Measurements from ENCODE around the gene IQUB. TPM values are rescaled to one million over a fixed set of nuclear protein-coding genes. Genes with fewer than 3 reads are reported as not detected.

Gene IQUB
- total RNA-seq, 2 experiments from 2014 or later = not detected

DNA sequence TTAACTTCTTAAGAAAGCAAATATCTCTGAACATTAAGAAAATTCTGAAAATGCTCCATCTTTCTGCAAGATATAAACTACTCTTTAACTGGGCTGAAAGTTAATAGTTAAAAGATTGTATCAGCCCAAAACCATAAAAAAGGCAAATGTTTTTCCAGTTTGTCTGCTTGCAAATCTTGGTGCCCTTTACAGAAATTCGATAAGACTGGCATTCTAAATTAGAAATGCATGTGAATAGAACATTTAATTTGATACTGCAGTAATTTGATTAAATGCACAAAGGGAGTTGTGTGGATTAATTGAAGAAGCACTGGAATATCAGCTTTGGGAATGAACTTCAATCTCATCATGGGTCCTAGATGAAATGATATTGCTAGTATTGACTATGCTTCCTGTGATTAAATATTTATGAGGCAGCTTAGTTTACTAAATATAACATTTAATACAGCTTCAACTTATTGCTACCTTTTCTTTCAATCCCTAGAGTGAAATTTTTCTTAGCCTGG lies 78.4 kb downstream of the IQUB start:
- Mint-ChIP-seq H3K4me1 (no peaks in the 10 kb centered on the region), H3K27ac (no peak overlapping the region), H3K36me3 (ENCODE audit: low read depth) (no peaks in the 10 kb centered on the region), H3K27me3 (no peaks in the 10 kb centered on the region), H3K9me3 (peaks cover 3% of the 10 kb centered on the region), H3K4me3 (no peak overlapping the region)
- ChIA-PET CTCF (no interaction called here), POLR2A (no interaction called here)
- no peak for DNase-seq

DNA sequence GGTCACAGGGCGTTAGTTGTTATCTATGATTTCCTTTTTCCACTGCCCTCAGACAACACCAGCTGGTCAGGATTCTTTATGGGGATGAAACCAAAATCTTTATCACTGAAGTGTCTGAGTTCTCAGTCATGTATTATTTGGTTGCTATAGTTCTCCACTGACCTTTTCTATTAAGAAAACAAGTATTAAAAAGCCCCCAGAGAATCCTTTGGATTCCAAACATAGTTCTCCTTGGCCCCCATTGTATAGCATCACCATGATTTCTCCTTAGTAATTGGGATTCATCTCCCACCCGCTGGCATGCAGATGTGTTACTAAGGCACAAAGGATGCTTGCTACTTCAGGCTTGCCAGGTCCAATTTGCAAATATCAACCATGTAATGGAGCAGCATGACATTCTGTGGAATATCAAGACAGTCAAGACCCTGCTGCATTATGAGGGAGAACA lies 94.3 kb downstream of the IQUB start:
- H3K4me1 Mint-ChIP-seq = no peaks in the 10 kb centered on the region
- H3K36me3 Mint-ChIP-seq (ENCODE audit: low read depth) = no peaks in the 10 kb centered on the region
- H3K4me3 Mint-ChIP-seq = no peak overlapping the region
- no peak for DNase-seq
- H3K27me3 Mint-ChIP-seq = no peaks in the 10 kb centered on the region
- H3K27ac Mint-ChIP-seq = no peak overlapping the region
- no peaks in the 10 kb centered on the region for H3K9me3 Mint-ChIP-seq
- ChIA-PET POLR2A (no interaction called here), CTCF (no interaction called here)

DNA sequence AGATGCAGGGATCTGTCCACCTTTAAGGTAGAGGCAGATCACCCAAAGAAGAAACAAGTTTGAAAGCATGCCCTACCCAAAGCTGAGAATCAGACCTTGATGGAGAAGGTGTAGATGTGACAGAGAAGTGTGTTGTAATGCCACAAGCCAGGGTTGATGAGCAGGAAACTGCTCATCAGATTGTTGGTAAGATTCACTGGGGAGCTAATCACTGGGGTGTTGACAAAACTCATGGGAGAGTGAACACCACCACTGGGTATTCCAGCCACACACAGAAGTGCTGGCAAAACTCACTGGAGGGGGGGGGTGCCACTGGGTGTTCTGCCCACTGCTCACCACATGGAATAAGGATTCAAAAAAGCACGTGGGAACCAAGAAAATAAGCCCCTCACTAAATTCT lies 95.2 kb downstream of the IQUB start:
- Mint-ChIP-seq H3K4me3 (no peak overlapping the region), H3K36me3 (ENCODE audit: low read depth) (no peaks in the 10 kb centered on the region), H3K27me3 (no peaks in the 10 kb centered on the region), H3K4me1 (no peaks in the 10 kb centered on the region), H3K9me3 (no peaks in the 10 kb centered on the region), H3K27ac (no peak overlapping the region)
- CTCF ChIA-PET = no interaction called here
- POLR2A ChIA-PET = no interaction called here
- no peak for DNase-seq

DNA sequence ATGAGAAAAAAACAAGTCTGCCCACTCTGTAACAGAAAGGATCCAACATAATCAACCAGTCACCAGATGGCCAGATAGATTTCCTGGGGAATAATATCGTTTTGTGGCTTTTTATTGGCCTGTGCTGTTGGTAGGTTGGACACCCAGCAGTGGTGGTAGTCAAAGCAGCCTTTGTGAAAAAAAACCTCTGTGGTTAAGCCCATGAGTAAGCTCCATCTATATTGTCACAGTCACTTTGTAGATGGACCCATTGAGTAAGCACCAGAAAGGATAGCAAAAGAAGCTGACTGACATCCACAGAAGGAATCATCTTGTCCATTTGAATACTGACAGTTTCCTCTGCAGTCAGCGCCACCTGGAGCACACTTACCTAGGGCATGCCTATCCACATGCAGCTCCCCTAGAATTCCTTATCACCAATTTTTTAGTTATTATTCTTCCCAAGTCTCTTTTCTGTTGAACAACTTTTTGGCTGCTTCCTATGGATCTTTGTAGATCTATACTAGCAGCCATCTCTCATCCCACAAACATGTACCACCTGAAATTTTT lies 96.9 kb downstream of the IQUB start:
- CTCF ChIA-PET = no interaction called here
- H3K36me3 Mint-ChIP-seq (ENCODE audit: low read depth) = no peaks in the 10 kb centered on the region
- no peak overlapping the region for H3K4me3 Mint-ChIP-seq
- H3K27ac Mint-ChIP-seq = no peak overlapping the region
- H3K4me1 Mint-ChIP-seq = no peaks in the 10 kb centered on the region
- POLR2A ChIA-PET = no interaction called here
- H3K9me3 Mint-ChIP-seq = no peaks in the 10 kb centered on the region
- no peak for DNase-seq
- no peaks in the 10 kb centered on the region for H3K27me3 Mint-ChIP-seq

DNA sequence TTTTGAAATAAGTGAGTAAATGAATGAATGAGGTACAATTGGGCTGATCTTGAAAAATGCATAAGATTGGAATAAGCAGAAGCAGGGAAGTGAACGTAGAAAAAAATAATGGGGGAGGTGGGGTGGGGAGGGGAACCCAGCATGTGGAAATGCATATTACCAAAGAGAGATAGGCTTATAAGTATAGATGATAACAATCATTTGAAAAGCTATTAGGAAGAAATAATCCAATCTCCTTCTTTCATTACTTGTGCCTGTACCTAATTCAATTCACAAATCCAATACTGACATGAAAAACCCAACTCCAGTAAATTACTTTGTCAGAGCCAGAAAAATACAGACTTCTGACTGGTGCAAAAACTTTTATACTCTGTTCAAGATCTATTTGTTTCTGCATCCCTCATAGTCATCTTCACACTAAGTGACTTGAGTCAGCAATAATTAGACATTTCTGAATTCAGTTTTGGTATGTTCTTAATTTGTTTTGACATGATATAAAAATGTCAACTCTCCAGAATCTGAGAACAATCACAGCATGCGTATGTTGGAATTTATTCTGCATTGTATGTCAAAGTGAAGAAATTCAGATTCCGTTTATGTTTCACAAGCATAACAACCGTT lies 99.2 kb downstream of the IQUB start:
- no peaks in the 10 kb centered on the region for H3K4me1 Mint-ChIP-seq
- POLR2A ChIA-PET = no interaction called here
- H3K9me3 Mint-ChIP-seq = no peaks in the 10 kb centered on the region
- CTCF ChIA-PET = no interaction called here
- no peak overlapping the region for H3K4me3 Mint-ChIP-seq
- no peaks in the 10 kb centered on the region for H3K36me3 Mint-ChIP-seq (ENCODE audit: low read depth)
- H3K27me3 Mint-ChIP-seq = no peaks in the 10 kb centered on the region
- DNase-seq = no peak
- no peak overlapping the region for H3K27ac Mint-ChIP-seq

DNA sequence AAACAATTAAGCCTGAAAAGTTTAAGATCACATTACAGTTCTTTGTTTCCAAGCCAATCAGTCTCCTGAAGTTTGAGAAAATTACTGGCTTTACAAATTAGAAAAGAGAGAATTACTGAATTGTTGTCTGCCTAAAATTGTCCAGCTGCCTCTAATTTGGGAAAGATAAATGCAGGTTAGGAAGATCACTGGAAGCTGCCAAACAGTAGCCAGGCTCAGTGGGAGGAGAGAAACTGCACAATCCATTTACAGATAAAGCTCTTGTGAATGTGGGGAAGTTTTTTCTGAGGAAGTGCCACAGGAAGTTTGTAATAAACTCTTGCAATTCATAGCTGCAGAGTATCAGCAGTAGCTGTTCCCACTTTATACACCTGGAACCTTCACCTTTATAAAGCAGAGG lies 100.7 kb downstream of the IQUB start:
- ChIA-PET CTCF (no interaction called here), POLR2A (no interaction called here)
- no peaks in the 10 kb centered on the region for H3K36me3 Mint-ChIP-seq (ENCODE audit: low read depth)
- H3K27ac Mint-ChIP-seq = no peak overlapping the region
- H3K27me3 Mint-ChIP-seq = no peaks in the 10 kb centered on the region
- H3K9me3 Mint-ChIP-seq = no peaks in the 10 kb centered on the region
- H3K4me1 Mint-ChIP-seq = no peaks in the 10 kb centered on the region
- H3K4me3 Mint-ChIP-seq = no peak overlapping the region
- DNase-seq = no peak

DNA sequence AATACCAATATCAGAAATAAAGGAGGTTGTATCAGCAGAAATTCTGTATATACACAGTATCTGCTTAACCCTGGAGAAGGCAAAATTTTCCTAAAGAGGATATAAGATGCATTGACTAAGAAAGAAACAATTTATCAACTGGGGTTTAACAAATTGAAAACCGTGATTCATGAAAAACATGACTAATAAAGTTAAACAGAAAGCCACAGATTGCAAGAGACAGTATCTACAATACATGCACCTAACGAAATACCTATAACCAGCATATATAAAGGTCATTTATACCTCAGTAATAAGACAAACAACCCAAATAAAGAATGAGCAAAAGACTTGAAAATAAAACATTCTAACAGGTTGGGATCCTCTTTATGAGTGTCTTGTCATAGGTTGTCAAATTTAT lies 101.8 kb downstream of the IQUB start:
- Mint-ChIP-seq H3K4me3 (no peak overlapping the region), H3K27me3 (no peaks in the 10 kb centered on the region), H3K9me3 (no peaks in the 10 kb centered on the region), H3K36me3 (ENCODE audit: low read depth) (no peaks in the 10 kb centered on the region), H3K27ac (no peak overlapping the region), H3K4me1 (no peaks in the 10 kb centered on the region)
- ChIA-PET CTCF (no interaction called here), POLR2A (no interaction called here)
- no peak for DNase-seq

DNA sequence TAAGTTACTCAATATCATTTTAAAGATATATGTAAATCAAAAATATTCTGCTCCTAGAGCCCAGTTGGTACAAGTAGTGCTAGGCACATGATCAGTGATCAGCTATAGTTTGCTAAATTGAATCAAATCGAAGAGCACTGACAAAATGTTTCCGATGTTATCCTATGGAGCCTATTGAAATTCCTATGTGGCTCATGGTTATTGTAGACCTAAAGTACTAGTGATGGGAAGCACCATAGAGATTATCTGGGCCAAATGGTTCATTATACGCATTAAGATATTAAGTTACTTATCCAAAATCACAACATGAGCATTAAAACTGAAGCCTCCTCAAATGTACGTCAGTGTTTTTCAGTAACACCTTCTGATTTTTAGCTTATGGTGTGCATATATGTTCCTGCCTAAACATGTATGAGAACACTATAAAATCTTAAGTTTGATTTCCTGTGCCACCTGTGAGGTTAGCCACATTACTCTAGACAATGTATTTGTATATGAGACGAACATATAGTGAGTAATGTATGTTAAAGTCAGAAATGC lies 103.2 kb downstream of the IQUB start:
- Mint-ChIP-seq H3K4me3 (no peak overlapping the region), H3K4me1 (no peaks in the 10 kb centered on the region), H3K36me3 (ENCODE audit: low read depth) (no peaks in the 10 kb centered on the region), H3K9me3 (no peaks in the 10 kb centered on the region), H3K27me3 (no peaks in the 10 kb centered on the region), H3K27ac (no peak overlapping the region)
- no peak for DNase-seq
- ChIA-PET CTCF (no interaction called here), POLR2A (no interaction called here)

DNA sequence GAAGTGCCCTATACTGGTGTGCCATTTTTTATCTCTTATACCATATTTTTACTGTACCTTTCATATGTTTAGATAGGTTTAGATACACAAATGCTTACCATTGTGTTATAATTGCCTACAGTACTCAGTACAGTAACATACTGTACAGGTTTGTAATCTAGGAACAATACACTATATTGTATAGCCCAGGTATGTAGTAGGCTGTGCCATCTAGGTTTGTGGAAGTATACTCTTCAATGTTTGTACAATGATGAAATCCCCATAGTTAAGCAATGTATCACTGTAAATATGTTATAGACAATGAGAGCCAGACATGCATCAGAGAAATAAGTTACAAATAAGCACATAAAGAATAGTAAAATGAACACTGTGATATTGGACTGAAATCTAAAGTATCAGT lies 109.1 kb downstream of the IQUB start:
- no peaks in the 10 kb centered on the region for H3K9me3 Mint-ChIP-seq
- no peaks in the 10 kb centered on the region for H3K4me1 Mint-ChIP-seq
- H3K4me3 Mint-ChIP-seq = no peak overlapping the region
- no peaks in the 10 kb centered on the region for H3K27me3 Mint-ChIP-seq
- H3K27ac Mint-ChIP-seq = no peak overlapping the region
- no peaks in the 10 kb centered on the region for H3K36me3 Mint-ChIP-seq (ENCODE audit: low read depth)
- ChIA-PET CTCF (no interaction called here), POLR2A (no interaction called here)
- no peak for DNase-seq

DNA sequence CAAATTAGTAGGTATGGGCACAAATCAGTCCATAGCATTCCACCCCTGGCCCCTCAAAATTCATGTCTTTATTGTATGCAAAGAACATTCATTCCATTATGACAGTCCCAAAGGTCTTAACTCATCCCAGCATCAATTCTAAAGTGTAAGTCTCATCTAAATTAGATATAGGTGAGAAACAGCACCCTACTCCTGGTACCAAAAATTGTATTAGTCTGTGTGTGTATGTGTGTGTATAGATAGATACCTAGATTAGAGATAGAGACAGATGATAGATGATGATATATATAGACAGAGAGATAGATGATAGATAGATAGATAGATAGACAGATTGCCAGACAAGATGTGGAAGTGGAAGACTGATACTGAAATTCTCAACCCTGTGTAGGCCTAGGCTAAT lies 109.9 kb downstream of the IQUB start:
- ChIA-PET POLR2A (no interaction called here), CTCF (no interaction called here)
- no peak overlapping the region for H3K27ac Mint-ChIP-seq
- no peaks in the 10 kb centered on the region for H3K4me1 Mint-ChIP-seq
- DNase-seq = no peak
- no peaks in the 10 kb centered on the region for H3K27me3 Mint-ChIP-seq
- no peak overlapping the region for H3K4me3 Mint-ChIP-seq
- H3K9me3 Mint-ChIP-seq = peaks cover 3% of the 10 kb centered on the region
- H3K36me3 Mint-ChIP-seq (ENCODE audit: low read depth) = no peaks in the 10 kb centered on the region

DNA sequence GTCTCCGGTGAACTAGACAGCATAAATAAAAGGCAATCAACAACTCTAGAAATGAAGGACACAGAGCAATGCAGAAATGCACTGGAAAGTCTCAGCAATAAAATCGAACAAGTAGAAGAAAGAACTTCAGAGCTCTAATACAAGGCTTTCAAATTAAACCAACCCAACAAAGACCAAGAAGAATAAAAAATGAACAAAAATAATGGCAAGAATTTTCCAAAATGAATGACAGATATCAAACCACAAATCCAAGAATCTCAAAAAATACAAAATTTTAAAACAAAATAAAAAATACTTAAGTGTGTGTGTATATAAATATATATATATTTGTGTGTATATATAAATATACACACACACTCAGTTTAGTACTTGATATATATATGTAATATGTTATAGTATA lies 110.8 kb downstream of the IQUB start:
- peaks cover 5% of the 10 kb centered on the region for H3K9me3 Mint-ChIP-seq
- ChIA-PET CTCF (no interaction called here), POLR2A (no interaction called here)
- H3K27me3 Mint-ChIP-seq = no peaks in the 10 kb centered on the region
- H3K4me1 Mint-ChIP-seq = no peaks in the 10 kb centered on the region
- DNase-seq = no peak
- no peaks in the 10 kb centered on the region for H3K36me3 Mint-ChIP-seq (ENCODE audit: low read depth)
- H3K27ac Mint-ChIP-seq = no peak overlapping the region
- H3K4me3 Mint-ChIP-seq = no peak overlapping the region

DNA sequence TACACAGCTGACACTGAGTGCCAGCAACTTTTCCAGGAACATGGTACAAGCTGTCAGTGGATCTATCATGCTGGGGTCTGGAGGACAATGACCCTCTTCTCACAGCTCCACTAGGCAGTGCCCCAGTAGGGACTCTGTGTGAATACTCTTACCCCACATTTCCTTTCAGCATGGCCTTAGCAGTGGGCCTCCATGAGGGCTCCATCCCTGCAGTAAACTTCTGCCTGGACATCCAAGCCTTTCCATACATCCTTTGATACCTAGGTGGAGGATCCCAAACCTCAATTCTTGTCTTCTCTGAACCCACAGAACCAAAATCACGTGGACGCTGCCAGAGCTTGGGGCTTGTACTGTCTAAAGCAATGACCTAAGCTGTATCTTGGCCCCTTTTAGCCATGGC lies 116.8 kb downstream of the IQUB start:
- H3K9me3 Mint-ChIP-seq = peaks cover 19% of the 10 kb centered on the region
- no peaks in the 10 kb centered on the region for H3K36me3 Mint-ChIP-seq (ENCODE audit: low read depth)
- POLR2A ChIA-PET = no interaction called here
- no peaks in the 10 kb centered on the region for H3K27me3 Mint-ChIP-seq
- H3K27ac Mint-ChIP-seq = no peak overlapping the region
- H3K4me1 Mint-ChIP-seq = no peaks in the 10 kb centered on the region
- no peak for DNase-seq
- H3K4me3 Mint-ChIP-seq = no peak overlapping the region
- CTCF ChIA-PET = no interaction called here

DNA sequence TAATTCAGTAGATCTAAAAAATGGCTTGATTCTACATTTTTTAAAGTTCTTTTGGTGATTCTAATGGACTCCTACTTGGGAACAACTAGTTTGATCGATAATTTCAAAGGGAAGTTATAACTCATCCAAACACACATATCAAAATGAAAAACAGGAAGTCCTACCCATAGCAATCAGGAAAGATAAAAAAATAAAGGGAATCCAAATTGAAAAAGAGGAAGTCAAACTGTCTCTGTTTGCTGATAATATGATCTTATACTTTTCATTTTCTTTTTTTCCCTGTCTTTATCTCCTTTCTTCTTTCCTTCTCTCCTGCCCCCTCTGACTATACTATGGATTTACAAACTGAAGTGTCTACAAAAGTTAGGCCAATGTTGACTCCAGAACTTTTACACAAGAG lies 118.8 kb downstream of the IQUB start:
- POLR2A ChIA-PET = no interaction called here
- no peak overlapping the region for H3K27ac Mint-ChIP-seq

DNA sequence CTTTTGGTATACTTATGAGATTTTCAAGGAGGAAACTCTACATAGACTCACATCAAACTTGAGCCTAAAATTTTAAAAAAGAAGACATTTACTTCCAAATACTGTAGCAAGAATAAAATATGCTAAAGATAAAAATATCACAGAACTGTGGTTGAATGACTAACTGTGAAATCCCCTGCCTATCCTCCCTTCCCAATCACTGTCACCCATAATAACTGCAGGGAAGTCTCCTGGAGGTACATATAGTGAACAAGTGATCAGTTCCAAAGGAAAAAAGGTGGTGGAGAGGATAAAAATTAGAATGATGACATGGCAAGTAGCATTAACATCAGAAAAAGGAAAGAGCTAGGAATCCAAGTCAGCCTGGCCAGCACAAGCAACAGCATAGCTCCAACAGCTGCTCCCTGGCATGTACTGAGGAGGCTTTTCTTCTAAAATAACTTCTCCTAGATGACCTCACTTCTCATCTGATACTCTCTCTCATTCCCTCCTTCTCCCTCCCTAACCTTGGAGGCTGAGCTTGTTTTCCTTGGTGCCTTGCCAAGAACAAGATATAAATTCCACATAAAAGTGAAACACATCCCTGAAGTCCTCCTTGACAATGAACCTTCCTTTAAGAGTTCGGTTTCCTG lies 124.0 kb downstream of the IQUB start:
- Mint-ChIP-seq H3K27ac (no peak overlapping the region), H3K4me3 (no peak overlapping the region), H3K9me3 (no peaks in the 10 kb centered on the region), H3K36me3 (ENCODE audit: low read depth) (no peaks in the 10 kb centered on the region), H3K4me1 (no peaks in the 10 kb centered on the region), H3K27me3 (no peaks in the 10 kb centered on the region)
- no peak for DNase-seq
- ChIA-PET POLR2A (no interaction called here), CTCF (no interaction called here)

More for the DNA sequence above, 118.8 kb downstream of the IQUB start:
- H3K4me1 Mint-ChIP-seq = no peaks in the 10 kb centered on the region
- no peaks in the 10 kb centered on the region for H3K36me3 Mint-ChIP-seq (ENCODE audit: low read depth)
- peaks cover 19% of the 10 kb centered on the region for H3K9me3 Mint-ChIP-seq
- H3K4me3 Mint-ChIP-seq = no peak overlapping the region
- CTCF ChIA-PET = no interaction called here
- no peak for DNase-seq
- H3K27me3 Mint-ChIP-seq = no peaks in the 10 kb centered on the region
